Measurements from ENCODE around the gene CEP72. TPM values are rescaled to one million over a fixed set of nuclear protein-coding genes. Genes with fewer than 3 reads are reported as not detected.
A peak's percentile ranks its signal among the peaks of the same experiment; 100 is the strongest.

Gene CEP72
- total and polyA plus RNA-seq, 2 of the 13 experiments (the other 11 are each of a cell fraction or from before 2014, with no cell fraction given): 3.4 to 9.4 TPM

DNA sequence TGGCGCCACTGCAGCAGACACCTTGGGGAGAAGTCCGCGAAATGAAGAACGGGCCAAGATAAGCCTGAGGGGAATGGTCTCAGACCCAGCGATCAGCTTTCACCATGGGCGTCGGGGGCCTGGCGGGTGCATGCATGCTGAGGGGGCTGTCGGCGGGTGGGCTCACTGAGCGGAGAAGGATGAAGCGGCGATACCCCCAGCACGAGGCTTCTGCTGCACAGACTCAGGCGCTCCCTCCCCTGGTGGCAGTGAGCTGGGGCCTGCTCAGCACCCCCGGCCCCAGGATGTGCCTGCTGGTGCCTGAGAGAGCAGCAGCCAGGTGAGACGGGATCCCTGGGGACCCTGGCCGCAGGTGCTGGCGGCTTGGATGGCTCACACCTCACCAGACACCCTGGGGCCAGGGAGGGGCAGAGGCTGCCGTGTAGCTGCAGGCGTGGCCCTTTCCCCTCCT, 31.2 kb downstream of the CEP72 start:
- Histone ChIP-seq H4K20me1 (ENCODE audit: insufficient read depth, low read length) (no peaks in the 10 kb centered on the region), H3K4me2 (ENCODE audit: low read depth, low read length) (no peak overlapping the region), H3K36me3 (replicated peaks in 1 of 2; ENCODE audit: control insufficient read depth in 1 of 2, insufficient read depth in 2 of 2, low read length in 2 of 2) (peaks cover 13 to 59% of the 10 kb centered on the region in 2 experiments; a peak in 4 of 5 replicates), H3K79me2 (ENCODE audit: insufficient read depth, low read length) (no peaks in the 10 kb centered on the region), H3K27ac (ENCODE audit: extremely low read length, insufficient read depth, low read length) (no peak overlapping the region), H3K9me3 (ENCODE audit: low read length) (no peaks in the 10 kb centered on the region), H3K27me3 (ENCODE audit: control insufficient read depth in 1 of 2, insufficient read depth in 2 of 2, low read length in 2 of 2) (no peaks in the 10 kb centered on the region), H3K4me3 (replicated peaks in 1 of 3; ENCODE audit: insufficient read depth in 1 of 3, low read depth in 2 of 3, low read length in 3 of 3) (no peak overlapping the region), H3K9ac (ENCODE audit: insufficient read depth, low read depth, low read length) (no peak overlapping the region), H2AFZ (ENCODE audit: low read length) (no peak overlapping the region), H3K4me1 (ENCODE audit: insufficient read depth, low read length) (0 out of 2 replicates have a peak, but pooled peaks cover 10% of the 10 kb centered on the region)
- BruUV-seq (replicated peaks): no TSS peak
- no peak for DNase-seq (ENCODE audit: low spot score)
- 98% methylated on average over 12 of the region's 21 CpGs for WGBS (ENCODE audit: low lambda C conversion rate)
- no peak for FAIRE-seq
- intact Hi-C loops (cut with micrococcal nuclease; ENCODE audit: unreplicated experiment): no loop called here
- CTCF ChIA-PET (ENCODE audit: low intra/inter-chr PET ratio, low total read pairs): no interaction called here
- TF ChIP-seq ZNF619 (CRISPR knock-in tag; IDR thresholded peaks at IDR 0.05): no peak
- TF ChIP-seq MEIS2 (CRISPR knock-in tag; IDR thresholded peaks at IDR 0.05): no peak
- no peak for TF ChIP-seq MIER2 (CRISPR knock-in tag; IDR thresholded peaks at IDR 0.05)
- TF ChIP-seq CEBPG (CRISPR knock-in tag; IDR thresholded peaks at IDR 0.05): no peak
- 0 out of 2 replicates have a peak, but pooled peaks have one; percentile 37 for TF ChIP-seq ZC3H13 (CRISPR knock-in tag; IDR thresholded peaks at IDR 0.05)
- TF ChIP-seq AGO2 (optimal IDR thresholded peaks at IDR 0.05; ENCODE audit: low read depth, low read length): peak; percentile 86
- POLR2A ChIA-PET: no interaction called here
- in situ Hi-C loops (cut with HindIII; ENCODE audit: extremely low pct_ligation_motif_present, low pct_unique_long_range_greater_than_20kb): no loop called here
- ATAC-seq: no peak

DNA sequence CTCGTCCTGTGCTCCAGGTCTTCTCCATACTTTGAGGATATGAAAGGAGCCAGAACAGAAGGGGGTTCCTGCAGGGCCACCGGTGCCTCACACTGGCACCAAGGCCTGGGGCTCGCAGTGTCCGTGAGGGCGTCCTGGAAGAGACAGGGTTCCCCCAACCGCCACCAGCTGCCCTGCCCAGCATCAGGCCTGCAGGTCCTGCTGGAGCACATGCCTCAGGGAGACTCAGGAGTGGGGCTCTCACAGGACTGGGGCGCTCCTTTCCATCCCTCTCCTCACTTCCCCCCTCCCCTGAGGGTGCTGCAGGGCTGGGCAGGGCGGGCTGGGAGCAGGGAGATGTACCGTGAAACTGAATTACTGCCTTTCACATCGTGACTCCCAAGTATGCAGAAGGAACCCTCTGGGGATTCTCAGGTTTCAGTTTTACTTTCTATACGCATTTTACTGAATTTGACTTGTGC, 31.7 kb downstream of the CEP72 start:
- no peak overlapping the region for H3K9ac ChIP-seq (ENCODE audit: insufficient read depth, low read depth, low read length)
- 98% methylated on average over 4 of the region's 11 CpGs for WGBS (ENCODE audit: low lambda C conversion rate)

More for the DNA sequence above, 31.7 kb downstream of the CEP72 start:
- peaks cover 13 to 59% of the 10 kb centered on the region in 2 experiments; a peak in 4 of 5 replicates for H3K36me3 ChIP-seq (replicated peaks in 1 of 2; ENCODE audit: control insufficient read depth in 1 of 2, insufficient read depth in 2 of 2, low read length in 2 of 2)
- TF ChIP-seq ZNF180 (CRISPR knock-in tag; IDR thresholded peaks at IDR 0.05; ENCODE audit: borderline replicate concordance, low read depth) (no peak), KAT8 (CRISPR knock-in tag; IDR thresholded peaks at IDR 0.05) (no peak), MED1 (CRISPR knock-in tag; IDR thresholded peaks at IDR 0.05) (no peak), AGO2 (optimal IDR thresholded peaks at IDR 0.05; ENCODE audit: low read depth, low read length) (peak; percentile 62)
- H2AFZ ChIP-seq (ENCODE audit: low read length): no peak overlapping the region
- H3K9me3 ChIP-seq (ENCODE audit: low read length): no peaks in the 10 kb centered on the region
- BruUV-seq (replicated peaks): no TSS peak
- H3K27ac ChIP-seq (ENCODE audit: extremely low read length, insufficient read depth, low read length): no peak overlapping the region
- no peak for ATAC-seq
- no peak for FAIRE-seq
- intact Hi-C loops (cut with micrococcal nuclease; ENCODE audit: unreplicated experiment) (no loop called here), in situ Hi-C loops (cut with HindIII; ENCODE audit: extremely low pct_ligation_motif_present, low pct_unique_long_range_greater_than_20kb) (no loop called here)
- 0 out of 2 replicates have a peak, but pooled peaks cover 10% of the 10 kb centered on the region for H3K4me1 ChIP-seq (ENCODE audit: insufficient read depth, low read length)
- H3K27me3 ChIP-seq (ENCODE audit: control insufficient read depth in 1 of 2, insufficient read depth in 2 of 2, low read length in 2 of 2): no peaks in the 10 kb centered on the region
- no peak for DNase-seq (ENCODE audit: low spot score)
- no peak overlapping the region for H3K4me2 ChIP-seq (ENCODE audit: low read depth, low read length)
- H4K20me1 ChIP-seq (ENCODE audit: insufficient read depth, low read length): no peaks in the 10 kb centered on the region
- POLR2A ChIA-PET: no interaction called here
- H3K4me3 ChIP-seq (replicated peaks in 1 of 3; ENCODE audit: insufficient read depth in 1 of 3, low read depth in 2 of 3, low read length in 3 of 3): no peak overlapping the region
- CTCF ChIA-PET (ENCODE audit: low intra/inter-chr PET ratio, low total read pairs): no interaction called here
- no peaks in the 10 kb centered on the region for H3K79me2 ChIP-seq (ENCODE audit: insufficient read depth, low read length)

All from HepG2 (cell line).